NOMO-1 treated with DMSO at 0.1 percent for 48 hours (cell line): Measurements from ENCODE around the gene IL1RAPL2.

Experiments used
- DNase-seq: peaks from one replicate; lab custom pipeline; 2025; ENCODE audit not compliant: unreplicated experiment; lab: John Stamatoyannopoulos, UW

IL1RAPL2 gene

GRCh38 chrX:105260291-105261043 is 694.5 kb downstream of the IL1RAPL2 start:
- DNase-seq, result no peak

GRCh38 chrX:105263171-105263570 is 697.2 kb downstream of the IL1RAPL2 start:
- no peak for DNase-seq

GRCh38 chrX:105263801-105264200 is 697.8 kb downstream of the IL1RAPL2 start:
- DNase-seq, result no peak

GRCh38 chrX:105265093-105265492 is 699.1 kb downstream of the IL1RAPL2 start:
- no peak for DNase-seq

- no peak for DNase-seq
These were observed 700.5 kb downstream of the IL1RAPL2 start for GRCh38 chrX:105266456-105266855.

GRCh38 chrX:105267167-105267566 is 701.2 kb downstream of the IL1RAPL2 start:
- DNase-seq, result no peak

GRCh38 chrX:105269386-105269785 is 703.4 kb downstream of the IL1RAPL2 start:
- no peak for DNase-seq

DNA sequence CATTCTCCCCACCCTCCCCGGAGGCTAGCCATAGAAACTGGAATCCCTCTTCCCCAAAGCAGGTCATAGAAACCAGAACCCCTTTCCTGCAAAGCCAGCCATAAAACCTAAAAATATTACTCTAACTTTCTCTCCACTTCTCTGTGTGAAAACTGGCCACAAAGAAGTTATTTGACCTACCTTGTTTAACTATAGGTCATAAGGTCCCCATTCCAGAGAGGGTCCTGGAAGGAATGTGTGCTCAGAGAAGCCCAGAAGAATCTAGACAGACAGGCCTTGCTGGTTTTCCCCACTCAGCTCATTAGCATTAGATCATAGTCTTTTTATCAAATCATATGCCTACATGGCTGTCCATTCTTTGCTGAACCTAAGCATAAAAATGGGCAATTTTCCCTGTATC is 707.3 kb downstream of the IL1RAPL2 start:
- DNase-seq, result no peak

DNA sequence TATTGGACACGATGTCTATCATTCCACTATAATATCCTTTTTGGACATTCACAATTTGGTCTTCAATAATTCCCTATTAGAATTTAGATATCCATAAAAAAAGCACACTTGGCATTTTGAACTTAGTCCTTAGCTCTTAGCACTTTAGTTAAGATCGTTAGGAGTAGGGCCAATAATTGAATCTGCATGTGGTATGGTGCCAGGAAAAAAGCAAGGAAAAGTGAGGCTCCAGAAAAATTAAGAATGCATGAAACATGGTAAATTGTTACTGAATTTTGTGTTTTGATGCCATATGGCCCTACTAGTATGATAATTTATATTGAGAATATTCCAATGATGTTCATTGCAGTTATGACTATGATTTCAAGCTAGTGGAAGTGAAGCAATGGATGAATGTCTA is 708.1 kb downstream of the IL1RAPL2 start:
- DNase-seq, result no peak

- no peak for DNase-seq
These were observed 711.1 kb downstream of the IL1RAPL2 start for GRCh38 chrX:105277132-105277531.

DNA sequence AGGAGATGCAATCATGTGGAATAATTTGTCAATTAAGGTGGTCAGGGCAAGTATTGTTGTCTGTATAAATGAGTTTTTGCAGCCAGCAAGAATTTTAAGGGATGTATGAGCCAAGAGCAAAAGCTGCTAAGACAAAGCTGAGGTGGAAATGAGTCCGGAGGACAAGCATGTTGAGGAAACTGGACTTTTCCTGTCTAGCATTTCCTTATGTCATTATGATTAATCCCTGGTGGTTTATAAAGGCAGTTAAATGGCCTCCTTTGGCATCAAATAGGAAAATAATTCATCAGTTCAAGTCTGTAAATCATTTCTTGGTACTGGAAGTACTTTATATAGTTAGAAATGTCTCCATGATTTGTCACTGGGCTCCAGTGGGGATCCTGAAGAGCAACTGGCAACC is 716.1 kb downstream of the IL1RAPL2 start:
- no peak for DNase-seq

DNA sequence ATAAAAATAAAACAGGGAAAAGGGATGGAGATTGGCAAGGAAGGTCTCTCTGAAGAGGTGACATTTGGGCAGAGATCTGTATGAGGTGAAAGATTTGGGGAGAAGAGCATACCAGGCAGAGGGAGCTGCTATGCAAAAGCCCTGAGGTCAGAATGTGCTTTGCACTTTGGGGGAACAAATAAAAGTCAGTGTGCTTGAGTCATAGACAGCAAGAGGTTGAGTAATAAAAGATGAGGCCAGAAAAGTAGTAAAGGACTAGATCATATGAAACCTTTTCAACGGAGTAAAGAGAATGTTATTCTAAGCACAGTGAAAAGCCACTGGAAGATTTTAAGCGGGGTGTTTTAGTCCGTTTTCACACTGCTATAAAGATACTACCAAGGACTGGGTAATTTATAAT is 731.0 kb downstream of the IL1RAPL2 start:
- no peak for DNase-seq

DNA sequence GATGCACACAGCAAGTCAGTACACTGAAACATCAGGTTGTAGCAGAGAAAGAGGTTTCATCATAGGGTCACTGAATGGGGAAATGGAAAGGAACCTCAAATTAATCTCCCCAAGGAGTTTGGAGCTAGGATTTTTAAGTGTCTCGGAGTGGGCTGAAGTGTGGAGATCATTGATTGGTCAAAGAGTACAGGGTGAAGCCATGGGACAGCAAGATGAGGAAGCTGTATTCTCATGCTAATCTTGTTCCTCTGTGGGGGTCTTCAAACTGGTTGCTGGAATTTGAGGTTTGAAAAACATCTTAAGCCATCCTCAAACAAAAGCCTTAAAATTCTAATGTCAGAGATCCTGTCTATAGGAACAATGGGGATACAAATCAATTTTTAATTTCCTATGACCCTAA is 733.3 kb downstream of the IL1RAPL2 start:
- DNase-seq, result no peak

DNA sequence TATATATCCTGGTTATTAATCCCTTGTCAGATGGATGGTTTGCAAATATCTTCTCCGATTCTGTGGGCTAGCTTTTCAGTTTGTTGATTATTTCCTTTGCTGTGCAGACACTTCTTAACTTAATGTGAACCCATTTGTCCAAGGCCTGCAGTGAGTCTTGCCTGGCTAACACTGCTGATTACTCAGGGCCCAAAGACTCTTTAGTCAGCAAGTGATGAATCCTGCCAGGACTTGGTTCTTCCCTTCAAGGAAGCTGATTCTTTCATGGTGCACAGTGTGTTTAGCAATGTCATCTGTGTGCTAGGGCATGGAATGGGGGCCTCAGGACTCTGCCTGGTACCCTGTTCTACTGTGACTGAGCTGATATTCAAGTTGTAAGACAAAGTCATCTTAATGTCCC is 736.2 kb downstream of the IL1RAPL2 start:
- DNase-seq, result no peak

DNA sequence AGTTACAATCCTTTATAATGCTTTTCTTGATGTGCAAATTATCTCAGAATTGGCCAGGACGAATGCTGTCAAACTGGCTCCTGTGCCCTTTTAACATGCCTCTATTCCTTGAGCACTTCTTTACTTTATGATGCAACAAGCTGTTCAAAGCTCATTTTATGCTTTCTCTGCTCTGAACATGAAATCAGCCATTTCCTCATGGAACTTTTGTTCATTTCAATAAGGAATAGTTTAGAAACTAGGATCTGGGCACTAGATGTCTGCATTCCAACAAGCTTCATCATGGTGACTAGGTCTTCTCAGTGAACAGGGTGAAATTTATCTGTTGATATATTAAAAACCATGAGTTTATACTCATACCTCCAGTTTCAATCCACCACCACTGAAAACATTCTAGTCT is 741.8 kb downstream of the IL1RAPL2 start:
- DNase-seq, result no peak

DNA sequence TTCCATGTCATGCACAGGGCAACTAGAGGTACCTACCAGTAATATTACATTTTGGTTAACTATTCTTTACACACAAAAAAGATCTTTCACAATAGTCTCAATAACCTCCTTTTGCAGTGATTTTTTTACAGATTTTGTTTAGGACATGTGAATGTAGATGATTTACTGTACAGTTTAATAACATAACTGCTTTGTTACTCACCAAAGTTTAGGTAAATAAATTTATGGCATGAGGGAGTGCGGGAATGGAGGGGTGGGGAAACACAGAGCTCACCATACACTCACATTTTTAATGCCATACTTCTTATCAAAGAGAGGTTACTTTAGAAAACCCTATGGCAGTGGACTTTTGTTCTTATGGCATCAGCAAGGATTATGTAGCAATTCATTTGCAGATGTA is 747.6 kb downstream of the IL1RAPL2 start:
- DNase-seq, result no peak

DNA sequence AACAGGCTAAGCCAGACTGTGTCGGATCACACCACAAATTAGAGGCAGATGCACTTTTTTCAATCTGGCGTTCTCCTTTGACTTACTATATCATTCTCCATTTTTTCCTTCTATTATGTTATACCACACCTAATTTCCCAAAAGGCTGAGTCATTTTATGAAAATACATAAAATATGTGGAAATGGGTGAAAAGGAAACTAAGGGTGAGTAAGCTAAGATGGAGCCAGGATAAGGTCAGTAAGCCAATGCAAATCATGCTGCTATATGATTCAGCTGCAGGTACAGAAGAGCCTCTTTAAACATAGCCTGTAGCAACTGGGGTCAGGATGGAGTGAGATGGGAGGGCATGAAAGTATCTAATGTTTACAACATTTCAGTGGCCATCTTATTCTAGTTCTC is 748.5 kb downstream of the IL1RAPL2 start:
- DNase-seq, result no peak

- DNase-seq, result no peak
These were observed 749.2 kb downstream of the IL1RAPL2 start for GRCh38 chrX:105315248-105315647.

DNA sequence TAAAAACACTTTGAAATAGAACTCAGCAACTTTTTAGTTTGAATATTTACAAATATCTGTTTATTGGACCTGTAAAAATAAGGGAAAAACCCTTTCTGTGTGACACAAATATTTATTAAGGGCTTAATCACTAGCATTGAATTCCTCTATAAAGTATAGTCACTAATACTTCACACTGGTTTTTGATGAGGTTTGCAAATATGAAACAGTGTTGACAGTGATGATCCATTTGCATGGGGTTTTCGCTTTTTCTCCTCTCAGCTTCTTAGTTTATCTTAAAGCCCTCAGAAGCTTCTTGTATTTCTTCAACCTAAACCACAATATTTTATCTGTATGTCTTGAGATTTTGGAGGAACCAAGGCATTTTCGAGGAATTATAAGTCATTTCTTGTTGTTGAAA is 751.1 kb downstream of the IL1RAPL2 start:
- DNase-seq, result no peak

GRCh38 chrX:105323928-105324327 is 757.9 kb downstream of the IL1RAPL2 start:
- DNase-seq, result no peak

DNA sequence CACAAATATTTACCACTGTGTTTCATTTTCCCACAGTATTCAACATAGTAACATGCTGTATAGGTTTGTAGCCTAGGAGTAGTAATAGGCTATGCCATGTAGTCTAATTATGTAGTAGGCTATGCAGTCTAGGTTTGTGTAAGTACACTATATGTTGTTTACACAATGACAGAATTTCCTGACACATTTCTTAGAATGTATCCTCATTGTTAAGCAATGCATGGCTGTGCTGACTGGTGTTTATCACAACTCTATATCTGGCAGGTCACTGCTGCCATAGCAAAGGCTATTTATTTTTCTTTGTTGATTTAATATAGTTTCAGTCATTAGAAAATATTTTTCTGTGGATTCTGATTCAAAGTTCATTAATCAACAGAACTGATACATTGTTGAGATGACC is 762.8 kb downstream of the IL1RAPL2 start:
- DNase-seq, result no peak

DNA sequence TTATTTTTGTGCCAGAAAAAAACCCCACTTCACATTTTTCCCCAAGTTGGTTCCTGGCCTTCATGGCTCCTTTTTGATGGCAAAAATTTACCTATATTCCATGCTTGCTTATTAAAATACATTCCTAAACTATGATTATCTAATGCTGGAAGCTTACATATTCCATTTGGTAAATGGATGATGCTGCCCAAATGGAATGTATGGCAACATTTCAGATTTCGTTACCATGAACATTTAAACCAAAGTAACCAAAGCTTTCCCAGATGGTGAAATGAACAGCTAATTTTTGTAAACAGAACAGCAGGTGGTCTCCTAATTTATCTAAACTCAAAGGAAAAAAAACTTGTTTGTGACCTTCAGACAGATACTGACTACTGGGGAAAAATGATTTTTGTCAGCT is 765.2 kb downstream of the IL1RAPL2 start:
- DNase-seq, result no peak

GRCh38 chrX:105347373-105347772 is 781.4 kb downstream of the IL1RAPL2 start:
- no peak for DNase-seq
